SJCRH30 (cell line): ENCODE data around the gene UBR2. TPM values are rescaled to one million over a fixed set of nuclear protein-coding genes. Genes with fewer than 3 reads are reported as not detected.
A peak's percentile ranks its signal among the peaks of the same experiment; 100 is the strongest.
"Not testable (repeated sequence)": the region's sequence is repeated elsewhere in the genome, so short reads cannot be mapped to it uniquely, and the experiment has no call there.

ENCODE experiments used
- DNase-seq, 2 experiments: peaks; one replicate each; pipeline ENCODE4 v3.0.0-alpha.2; 2015 to 2020
- H3K27ac ChIP-seq: fragments of 250-450 bp; sonication (Bioruptor Pico); 2 replicates; pipeline ENCODE4 v1.5.1; 2020; ENCODE audit warnings: mild to moderate bottlenecking, moderate library complexity
- H3K27me3 ChIP-seq: fragments of 250-450 bp; sonication (Bioruptor Pico); 2 replicates; pipeline ENCODE4 v1.5.1; 2020; ENCODE audit warnings: mild to moderate bottlenecking, moderate library complexity
- H3K36me3 ChIP-seq: fragments of 250-450 bp; sonication (Bioruptor Pico); 2 replicates; pipeline ENCODE4 v1.5.1; 2020; ENCODE audit warnings: mild to moderate bottlenecking, moderate library complexity
- H3K4me1 ChIP-seq: fragments of 250-450 bp; sonication (Bioruptor Pico); 2 replicates; pipeline ENCODE4 v1.5.1; 2020; ENCODE audit warnings: mild to moderate bottlenecking, moderate library complexity
- H3K4me3 ChIP-seq: fragments of 250-450 bp; sonication (Bioruptor Pico); 2 replicates; pipeline ENCODE4 v1.5.1; 2020; ENCODE audit warnings: mild to moderate bottlenecking, moderate library complexity
- H3K9me3 ChIP-seq: fragments of 250-450 bp; sonication (Bioruptor Pico); replicated peaks from 2 replicates; pipeline ENCODE4 v1.5.1; 2020; ENCODE audit warnings: mild to moderate bottlenecking, moderate library complexity
- total RNA-seq: library from RNA; depleted of rRNA; stranded (reverse); fragments of >200 nt; shearing (Covaris generic); gene quantifications from 2 replicates; pipeline ENCODE4 v1.2.3, GENCODE V29; 2014

The UBR2 gene
- total RNA-seq, 1 experiment from 2014 or later = 27.4 TPM

- DNase-seq = no peak
- peaks cover 61% of the 10 kb centered on the region for H3K36me3 ChIP-seq
These were observed 115.5 kb downstream of the UBR2 start for GRCh38 chr6:42679358-42679757.

GRCh38 chr6:42688281-42688680, 124.5 kb downstream of the UBR2 start:
- DNase-seq = no peak
- Histone ChIP-seq H3K9me3 (no peaks in the 10 kb centered on the region), H3K36me3 (peaks cover 69% of the 10 kb centered on the region), H3K4me1 (no peaks in the 10 kb centered on the region), H3K4me3 (no peak overlapping the region), H3K27me3 (no peaks in the 10 kb centered on the region), H3K27ac (no peak overlapping the region)

More at GRCh38 chr6:42679358-42679757, 115.5 kb downstream of the UBR2 start:
- Histone ChIP-seq H3K4me3 (no peak overlapping the region), H3K27ac (no peak overlapping the region), H3K27me3 (no peaks in the 10 kb centered on the region), H3K4me1 (no peaks in the 10 kb centered on the region), H3K9me3 (no peaks in the 10 kb centered on the region)

GRCh38 chr6:42689371-42689770, 125.5 kb downstream of the UBR2 start:
- Histone ChIP-seq H3K4me3 (no peak overlapping the region), H3K36me3 (peaks cover 67% of the 10 kb centered on the region), H3K27me3 (no peaks in the 10 kb centered on the region), H3K4me1 (no peaks in the 10 kb centered on the region), H3K9me3 (no peaks in the 10 kb centered on the region), H3K27ac (no peak overlapping the region)
- DNase-seq = no peak

GRCh38 chr6:42690151-42690702, 126.4 kb downstream of the UBR2 start:
- DNase-seq = no peak
- H3K27ac ChIP-seq = no peak overlapping the region
- peaks cover 62% of the 10 kb centered on the region for H3K36me3 ChIP-seq

GRCh38 chr6:42690872-42691271, 127.0 kb downstream of the UBR2 start:
- peaks cover 56% of the 10 kb centered on the region for H3K36me3 ChIP-seq
- H3K27me3 ChIP-seq = no peaks in the 10 kb centered on the region
- H3K4me3 ChIP-seq = no peak overlapping the region
- H3K27ac ChIP-seq = no peak overlapping the region
- DNase-seq = no peak
- H3K9me3 ChIP-seq = no peaks in the 10 kb centered on the region
- H3K4me1 ChIP-seq = no peaks in the 10 kb centered on the region

More at GRCh38 chr6:42690151-42690702, 126.4 kb downstream of the UBR2 start:
- no peak overlapping the region for H3K4me3 ChIP-seq
- H3K4me1 ChIP-seq = no peaks in the 10 kb centered on the region
- H3K27me3 ChIP-seq = no peaks in the 10 kb centered on the region
- no peaks in the 10 kb centered on the region for H3K9me3 ChIP-seq

- Histone ChIP-seq H3K27ac (no peak overlapping the region), H3K4me1 (no peaks in the 10 kb centered on the region), H3K36me3 (peaks cover 54% of the 10 kb centered on the region), H3K9me3 (no peaks in the 10 kb centered on the region), H3K27me3 (no peaks in the 10 kb centered on the region), H3K4me3 (no peak overlapping the region)
- DNase-seq = no peak
These were observed 128.5 kb downstream of the UBR2 start for GRCh38 chr6:42692137-42692911.

GRCh38 chr6:42693725-42694323, 130.0 kb downstream of the UBR2 start:
- Histone ChIP-seq H3K4me1 (no peaks in the 10 kb centered on the region), H3K27ac (no peak overlapping the region), H3K9me3 (no peaks in the 10 kb centered on the region), H3K4me3 (no peak overlapping the region), H3K27me3 (no peaks in the 10 kb centered on the region), H3K36me3 (peaks cover 41% of the 10 kb centered on the region)
- DNase-seq = no peak

- no peak for DNase-seq
- Histone ChIP-seq H3K9me3 (no peaks in the 10 kb centered on the region), H3K36me3 (peaks cover 35% of the 10 kb centered on the region), H3K27me3 (no peaks in the 10 kb centered on the region), H3K27ac (no peak overlapping the region), H3K4me1 (no peaks in the 10 kb centered on the region), H3K4me3 (no peak overlapping the region)
These were observed 130.8 kb downstream of the UBR2 start for GRCh38 chr6:42694586-42694985.

GRCh38 chr6:42696526-42697267, 132.9 kb downstream of the UBR2 start:
- H3K27me3 ChIP-seq = no peaks in the 10 kb centered on the region
- no peak for DNase-seq

GRCh38 chr6:42697268-42697655, 133.4 kb downstream of the UBR2 start:
- Histone ChIP-seq H3K4me3 (no peak overlapping the region), H3K9me3 (no peaks in the 10 kb centered on the region), H3K27ac (no peak overlapping the region), H3K36me3 (peaks cover 15% of the 10 kb centered on the region), H3K27me3 (no peaks in the 10 kb centered on the region), H3K4me1 (no peaks in the 10 kb centered on the region)
- DNase-seq = no peak

More at GRCh38 chr6:42696526-42697267, 132.9 kb downstream of the UBR2 start:
- H3K4me1 ChIP-seq = no peaks in the 10 kb centered on the region
- no peak overlapping the region for H3K27ac ChIP-seq
- no peaks in the 10 kb centered on the region for H3K9me3 ChIP-seq
- peaks cover 21% of the 10 kb centered on the region for H3K36me3 ChIP-seq
- no peak overlapping the region for H3K4me3 ChIP-seq

GRCh38 chr6:42698217-42698616, 134.4 kb downstream of the UBR2 start:
- H3K9me3 ChIP-seq = no peaks in the 10 kb centered on the region
- no peaks in the 10 kb centered on the region for H3K4me1 ChIP-seq
- H3K27ac ChIP-seq = no peak overlapping the region
- H3K36me3 ChIP-seq = peaks cover 6% of the 10 kb centered on the region
- no peak overlapping the region for H3K4me3 ChIP-seq
- no peak for DNase-seq
- H3K27me3 ChIP-seq = no peaks in the 10 kb centered on the region

GRCh38 chr6:42702200-42702599, 138.4 kb downstream of the UBR2 start:
- H3K4me3 ChIP-seq = no peak overlapping the region
- no peaks in the 10 kb centered on the region for H3K27me3 ChIP-seq
- no peak overlapping the region for H3K27ac ChIP-seq
- 0 out of 2 replicates have a peak, but pooled peaks cover 3% of the 10 kb centered on the region for H3K4me1 ChIP-seq
- DNase-seq = no peak
- no peaks in the 10 kb centered on the region for H3K36me3 ChIP-seq
- H3K9me3 ChIP-seq = no peaks in the 10 kb centered on the region

GRCh38 chr6:42702786-42703185, 139.0 kb downstream of the UBR2 start:
- not testable (repeated sequence) for H3K27ac ChIP-seq, H3K4me3 ChIP-seq, DNase-seq, H3K27me3 ChIP-seq, H3K4me1 ChIP-seq, H3K36me3 ChIP-seq, H3K9me3 ChIP-seq

- 0 out of 2 replicates have a peak, but pooled peaks cover 3% of the 10 kb centered on the region for H3K4me1 ChIP-seq
- H3K27ac ChIP-seq = peak overlapping the region; percentile 47
- DNase-seq = peak; percentile 77 to 84
- H3K27me3 ChIP-seq = no peaks in the 10 kb centered on the region
- H3K9me3 ChIP-seq = no peaks in the 10 kb centered on the region
- no peaks in the 10 kb centered on the region for H3K36me3 ChIP-seq
- H3K4me3 ChIP-seq = peak overlapping the region; percentile 59
These were observed 140.6 kb downstream of the UBR2 start for GRCh38 chr6:42704251-42704936.
